ENCODE measurements around the gene ERBB3.
"Not testable (repeated sequence)": the region's sequence is repeated elsewhere in the genome, so short reads cannot be mapped to it uniquely, and the experiment has no call there.

Gene ERBB3

GRCh38 chr12:56046027-56046780 lies 33.8 kb upstream of the ERBB3 start:
- no peaks in the 10 kb centered on the region for H3K9me3 ChIP-seq (ENCODE audit: control insufficient read depth, low read length)
- peaks cover 16% of the 10 kb centered on the region for H3K36me3 ChIP-seq (ENCODE audit: control insufficient read depth, insufficient read depth, low read length)
- no peaks in the 10 kb centered on the region for H3K27me3 ChIP-seq (ENCODE audit: control insufficient read depth, insufficient read depth, low read length)

GRCh38 chr12:56053407-56053893 lies 26.5 kb upstream of the ERBB3 start:
- no peak overlapping the region for H3K4me3 ChIP-seq (ENCODE audit: low read length)
- no peaks in the 10 kb centered on the region for H3K36me3 ChIP-seq (ENCODE audit: control insufficient read depth, insufficient read depth, low read length)
- no peaks in the 10 kb centered on the region for H3K27me3 ChIP-seq (ENCODE audit: control insufficient read depth, insufficient read depth, low read length)
- H3K4me1 ChIP-seq (ENCODE audit: control insufficient read depth, insufficient read depth, low read length): no peaks in the 10 kb centered on the region
- no peak overlapping the region for H3K9ac ChIP-seq (ENCODE audit: low read length)
- no peaks in the 10 kb centered on the region for H3K9me3 ChIP-seq (ENCODE audit: control insufficient read depth, low read length)

More at GRCh38 chr12:56046027-56046780, 33.8 kb upstream of the ERBB3 start:
- Histone ChIP-seq H3K4me1 (ENCODE audit: control insufficient read depth, insufficient read depth, low read length) (peaks cover 11% of the 10 kb centered on the region), H3K4me3 (ENCODE audit: low read length) (no peak overlapping the region), H3K9ac (ENCODE audit: low read length) (no peak overlapping the region)

- not testable (repeated sequence) for H3K4me1 ChIP-seq (ENCODE audit: control insufficient read depth, insufficient read depth, low read length); H3K9ac ChIP-seq (ENCODE audit: low read length); H3K27me3 ChIP-seq (ENCODE audit: control insufficient read depth, insufficient read depth, low read length); H3K36me3 ChIP-seq (ENCODE audit: control insufficient read depth, insufficient read depth, low read length); H3K9me3 ChIP-seq (ENCODE audit: control insufficient read depth, low read length); H3K4me3 ChIP-seq (ENCODE audit: low read length)
These were observed 20.0 kb upstream of the ERBB3 start for GRCh38 chr12:56059964-56060363.

- no peaks in the 10 kb centered on the region for H3K36me3 ChIP-seq (ENCODE audit: control insufficient read depth, insufficient read depth, low read length)
- H3K4me3 ChIP-seq (ENCODE audit: low read length): no peak overlapping the region
- no peaks in the 10 kb centered on the region for H3K27me3 ChIP-seq (ENCODE audit: control insufficient read depth, insufficient read depth, low read length)
- no peaks in the 10 kb centered on the region for H3K4me1 ChIP-seq (ENCODE audit: control insufficient read depth, insufficient read depth, low read length)
- H3K9me3 ChIP-seq (ENCODE audit: control insufficient read depth, low read length): no peaks in the 10 kb centered on the region
- no peak overlapping the region for H3K9ac ChIP-seq (ENCODE audit: low read length)
These were observed 18.0 kb upstream of the ERBB3 start for GRCh38 chr12:56061982-56062381.

GRCh38 chr12:56062996-56063395 lies 17.0 kb upstream of the ERBB3 start:
- H3K36me3 ChIP-seq (ENCODE audit: control insufficient read depth, insufficient read depth, low read length): no peaks in the 10 kb centered on the region
- H3K9ac ChIP-seq (ENCODE audit: low read length): no peak overlapping the region
- no peak overlapping the region for H3K4me3 ChIP-seq (ENCODE audit: low read length)
- H3K27me3 ChIP-seq (ENCODE audit: control insufficient read depth, insufficient read depth, low read length): no peaks in the 10 kb centered on the region
- H3K4me1 ChIP-seq (ENCODE audit: control insufficient read depth, insufficient read depth, low read length): no peaks in the 10 kb centered on the region
- no peaks in the 10 kb centered on the region for H3K9me3 ChIP-seq (ENCODE audit: control insufficient read depth, low read length)

- Histone ChIP-seq H3K27me3 (ENCODE audit: control insufficient read depth, insufficient read depth, low read length) (no peaks in the 10 kb centered on the region), H3K4me3 (ENCODE audit: low read length) (no peak overlapping the region), H3K4me1 (ENCODE audit: control insufficient read depth, insufficient read depth, low read length) (no peaks in the 10 kb centered on the region), H3K36me3 (ENCODE audit: control insufficient read depth, insufficient read depth, low read length) (no peaks in the 10 kb centered on the region), H3K9ac (ENCODE audit: low read length) (no peak overlapping the region), H3K9me3 (ENCODE audit: control insufficient read depth, low read length) (no peaks in the 10 kb centered on the region)
These were observed 8.3 kb upstream of the ERBB3 start for GRCh38 chr12:56071648-56072047.

GRCh38 chr12:56074396-56074795 lies 5.6 kb upstream of the ERBB3 start:
- H3K9me3 ChIP-seq (ENCODE audit: control insufficient read depth, low read length): no peaks in the 10 kb centered on the region

GRCh38 chr12:56077966-56078365 lies 2.0 kb upstream of the ERBB3 start:
- not testable (repeated sequence) for H3K9ac ChIP-seq (ENCODE audit: low read length); H3K36me3 ChIP-seq (ENCODE audit: control insufficient read depth, insufficient read depth, low read length); H3K4me3 ChIP-seq (ENCODE audit: low read length); H3K9me3 ChIP-seq (ENCODE audit: control insufficient read depth, low read length); H3K27me3 ChIP-seq (ENCODE audit: control insufficient read depth, insufficient read depth, low read length)
- H3K4me1 ChIP-seq (ENCODE audit: control insufficient read depth, insufficient read depth, low read length): peaks cover 15% of the 10 kb centered on the region

More at GRCh38 chr12:56074396-56074795, 5.6 kb upstream of the ERBB3 start:
- Histone ChIP-seq H3K4me1 (ENCODE audit: control insufficient read depth, insufficient read depth, low read length) (peaks cover 6% of the 10 kb centered on the region), H3K36me3 (ENCODE audit: control insufficient read depth, insufficient read depth, low read length) (no peaks in the 10 kb centered on the region), H3K27me3 (ENCODE audit: control insufficient read depth, insufficient read depth, low read length) (no peaks in the 10 kb centered on the region), H3K4me3 (ENCODE audit: low read length) (no peak overlapping the region), H3K9ac (ENCODE audit: low read length) (no peak overlapping the region)

GRCh38 chr12:56078427-56078826 lies 1.5 kb upstream of the ERBB3 start:
- H3K9ac ChIP-seq (ENCODE audit: low read length): peak overlapping the region; percentile 96
- no peaks in the 10 kb centered on the region for H3K9me3 ChIP-seq (ENCODE audit: control insufficient read depth, low read length)
- H3K4me1 ChIP-seq (ENCODE audit: control insufficient read depth, insufficient read depth, low read length): peaks cover 19% of the 10 kb centered on the region
- no peak overlapping the region for H3K4me3 ChIP-seq (ENCODE audit: low read length)
- H3K27me3 ChIP-seq (ENCODE audit: control insufficient read depth, insufficient read depth, low read length): peaks cover 4% of the 10 kb centered on the region
- peaks cover 8% of the 10 kb centered on the region for H3K36me3 ChIP-seq (ENCODE audit: control insufficient read depth, insufficient read depth, low read length)

GRCh38 chr12:56078931-56079722 lies 838 bp upstream of the ERBB3 start:
- peaks cover 25% of the 10 kb centered on the region for H3K4me1 ChIP-seq (ENCODE audit: control insufficient read depth, insufficient read depth, low read length)
- H3K4me3 ChIP-seq (ENCODE audit: low read length): peak overlapping the region; percentile 95
- H3K27me3 ChIP-seq (ENCODE audit: control insufficient read depth, insufficient read depth, low read length): peaks cover 4% of the 10 kb centered on the region
- H3K9me3 ChIP-seq (ENCODE audit: control insufficient read depth, low read length): no peaks in the 10 kb centered on the region
- H3K36me3 ChIP-seq (ENCODE audit: control insufficient read depth, insufficient read depth, low read length): peaks cover 13% of the 10 kb centered on the region
- H3K9ac ChIP-seq (ENCODE audit: low read length): peak overlapping the region; percentile 96

GRCh38 chr12:56080556-56081138 lies 682 bp downstream of the ERBB3 start:
- peaks cover 13% of the 10 kb centered on the region for H3K36me3 ChIP-seq (ENCODE audit: control insufficient read depth, insufficient read depth, low read length)
- H3K27me3 ChIP-seq (ENCODE audit: control insufficient read depth, insufficient read depth, low read length): peaks cover 4% of the 10 kb centered on the region
- H3K4me1 ChIP-seq (ENCODE audit: control insufficient read depth, insufficient read depth, low read length): peaks cover 30% of the 10 kb centered on the region
- peak overlapping the region; percentile 96 for H3K9ac ChIP-seq (ENCODE audit: low read length)
- no peaks in the 10 kb centered on the region for H3K9me3 ChIP-seq (ENCODE audit: control insufficient read depth, low read length)
- peak overlapping the region; percentile 95 for H3K4me3 ChIP-seq (ENCODE audit: low read length)

Data from mucosa of stomach (tissue), 1 donor.